CD1c-positive myeloid dendritic cell (primary cell): ENCODE measurements around the gene GRID1.
A peak's percentile ranks its signal among the peaks of the same experiment; 100 is the strongest.

Source experiments
- DNase-seq: peaks from one replicate; pipeline ENCODE4 v3.0.0-alpha.2; 2016; ENCODE audit errors: extremely low spot score

The GRID1 gene

GRCh38 chr10:86366033-86366901 is at the start of gene GRID1:
Gene GRID1, minus strand, starts transcription at chr10:86366795.
- DNase-seq = peak; percentile 35

DNA sequence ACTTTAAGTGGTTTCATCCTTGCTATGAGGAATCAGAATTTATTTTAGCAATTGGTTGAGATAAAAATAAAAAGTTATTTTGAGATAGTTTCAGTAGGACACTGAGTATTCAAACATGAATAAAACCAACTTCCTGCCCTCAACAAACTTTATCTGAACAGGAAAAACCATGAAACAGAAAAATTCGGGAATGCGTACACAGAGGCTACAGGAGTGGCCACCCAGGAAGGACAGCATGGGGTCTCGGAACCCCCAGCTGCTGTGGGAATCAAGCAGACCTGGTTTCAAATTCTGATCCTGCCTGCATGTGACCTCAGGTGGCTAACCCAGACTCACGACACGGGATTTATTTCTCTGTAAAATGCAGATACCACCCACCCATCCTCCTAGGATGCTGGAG is 49.0 kb upstream of the GRID1 start:
- no peak for DNase-seq

DNA sequence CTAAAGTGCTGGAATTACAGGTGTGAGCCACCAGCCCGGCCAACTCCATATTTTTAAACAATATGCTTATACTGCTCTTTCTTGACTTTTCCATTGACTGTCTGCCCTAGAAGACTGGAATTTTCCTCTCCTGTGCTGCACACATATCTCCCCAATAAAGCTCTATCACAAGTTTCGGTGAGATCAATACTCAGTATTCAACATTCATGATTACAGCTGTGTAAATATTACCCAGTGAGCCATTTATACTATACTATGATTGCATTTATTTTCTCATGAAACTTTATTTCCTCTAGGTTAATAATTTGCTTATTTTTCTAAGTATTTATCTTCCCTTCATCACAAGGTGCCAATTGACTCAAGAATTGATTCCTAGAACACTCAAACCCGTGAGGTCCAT is 48.5 kb upstream of the GRID1 start:
- DNase-seq = no peak

GRCh38 chr10:86413046-86413728 is 46.6 kb upstream of the GRID1 start:
- peak; percentile 31 for DNase-seq

DNA sequence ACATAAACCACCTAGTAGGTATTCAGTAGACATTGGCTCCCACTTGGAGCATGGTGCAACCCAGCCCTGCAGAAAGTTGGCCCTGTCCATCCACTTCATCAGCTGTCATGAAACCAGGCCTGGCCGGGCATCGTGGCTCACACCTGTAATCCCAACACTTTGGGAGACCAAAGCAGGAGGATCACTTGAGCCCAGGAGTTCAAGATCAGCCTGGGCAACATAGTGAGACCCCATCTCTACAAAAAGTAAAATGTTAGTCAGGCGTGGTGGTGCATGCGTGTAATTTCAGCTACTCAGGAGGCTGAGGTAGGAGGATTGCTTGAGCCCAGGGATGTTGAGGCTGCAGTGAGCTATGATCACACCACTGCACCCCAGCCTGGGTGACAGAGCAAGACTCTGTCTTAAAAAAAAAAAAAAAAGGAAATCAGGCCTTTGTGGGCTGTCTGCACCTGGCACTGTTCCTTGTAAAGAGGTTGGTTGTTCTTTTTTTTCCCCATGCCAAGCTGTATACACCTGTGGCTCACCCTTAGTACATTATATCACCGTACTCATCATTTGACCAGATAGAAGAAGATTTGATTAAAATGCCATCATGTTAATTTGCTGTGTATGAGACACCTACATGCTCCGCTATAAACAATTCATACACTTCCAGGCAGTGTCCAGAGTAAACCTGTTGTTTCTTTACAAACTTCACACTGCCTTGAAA is 45.4 kb upstream of the GRID1 start:
- DNase-seq = no peak

DNA sequence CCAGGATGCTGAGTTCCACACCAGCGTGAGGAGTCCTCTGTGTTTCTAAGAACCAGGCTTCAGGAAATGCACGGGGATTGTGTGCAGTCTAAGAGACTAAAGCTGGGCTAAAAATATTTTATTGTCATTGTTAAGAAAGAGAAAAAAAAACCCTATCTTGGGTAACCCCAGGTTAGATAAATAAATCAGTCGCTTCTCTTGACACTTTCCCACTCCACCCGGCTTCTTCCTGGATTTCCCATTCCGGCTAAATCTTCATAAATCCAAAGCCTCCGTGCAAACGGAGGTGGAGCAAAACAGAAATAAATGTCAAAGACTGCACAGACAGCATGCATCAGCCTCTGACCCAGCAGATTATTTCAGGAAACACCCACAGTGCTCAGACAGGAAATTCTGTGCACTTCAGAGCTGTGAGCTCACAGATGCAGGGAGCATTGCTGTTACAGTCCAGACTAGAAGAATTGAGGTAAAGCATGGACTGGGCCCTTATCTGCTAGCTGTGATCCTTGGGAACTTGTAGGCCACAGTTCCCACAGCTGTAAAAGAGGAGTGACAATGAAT is 44.8 kb upstream of the GRID1 start:
- peak; percentile 38 for DNase-seq

DNA sequence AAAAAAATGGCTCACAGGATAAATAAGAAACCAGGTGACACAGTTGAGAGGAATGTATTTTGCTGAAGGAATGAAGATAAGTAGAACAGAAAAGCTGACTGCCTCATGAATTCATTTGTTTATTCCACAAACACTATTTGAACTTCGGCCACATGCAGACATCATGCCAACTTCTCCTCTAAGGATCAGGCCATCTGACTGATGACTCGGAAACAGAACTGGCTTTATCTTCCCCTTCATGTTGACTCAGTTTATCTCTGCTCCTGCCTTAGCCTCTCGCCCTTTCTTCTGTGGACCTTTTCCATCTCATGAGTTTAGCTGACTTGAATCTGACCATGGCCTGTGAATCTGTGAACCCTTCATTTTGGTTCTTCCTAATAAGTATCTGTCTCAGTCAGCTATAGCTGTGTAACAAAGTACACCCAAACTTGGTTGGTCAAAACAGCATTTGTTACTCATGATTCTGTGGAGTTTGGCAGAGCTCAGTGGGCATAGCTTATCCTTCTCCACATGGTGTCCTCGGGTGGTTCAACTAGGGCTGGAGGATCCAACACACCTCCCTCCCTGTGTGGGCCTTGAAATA is 44.0 kb upstream of the GRID1 start:
- DNase-seq = no peak

DNA sequence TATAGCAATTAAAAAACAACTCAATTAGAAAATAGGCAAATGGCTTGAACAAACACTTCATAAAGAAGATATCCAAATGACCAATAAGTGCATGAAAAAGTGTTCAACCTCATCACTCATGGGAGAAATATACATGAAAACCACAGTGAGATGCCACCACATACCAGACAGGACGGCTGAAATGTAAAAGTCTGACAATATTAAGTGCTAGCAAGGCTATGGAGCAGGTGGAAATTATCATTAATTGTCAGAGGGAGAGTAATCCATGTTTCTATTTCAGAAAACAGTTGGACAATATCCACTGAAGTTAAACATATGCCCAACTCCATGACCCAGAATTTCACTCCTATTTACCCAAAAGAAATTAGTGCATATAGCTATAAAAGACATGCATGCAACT is 42.6 kb upstream of the GRID1 start:
- DNase-seq = no peak

- no peak for DNase-seq
Measured at GRCh38 chr10:86403183-86403797, 36.7 kb upstream of the GRID1 start.

DNA sequence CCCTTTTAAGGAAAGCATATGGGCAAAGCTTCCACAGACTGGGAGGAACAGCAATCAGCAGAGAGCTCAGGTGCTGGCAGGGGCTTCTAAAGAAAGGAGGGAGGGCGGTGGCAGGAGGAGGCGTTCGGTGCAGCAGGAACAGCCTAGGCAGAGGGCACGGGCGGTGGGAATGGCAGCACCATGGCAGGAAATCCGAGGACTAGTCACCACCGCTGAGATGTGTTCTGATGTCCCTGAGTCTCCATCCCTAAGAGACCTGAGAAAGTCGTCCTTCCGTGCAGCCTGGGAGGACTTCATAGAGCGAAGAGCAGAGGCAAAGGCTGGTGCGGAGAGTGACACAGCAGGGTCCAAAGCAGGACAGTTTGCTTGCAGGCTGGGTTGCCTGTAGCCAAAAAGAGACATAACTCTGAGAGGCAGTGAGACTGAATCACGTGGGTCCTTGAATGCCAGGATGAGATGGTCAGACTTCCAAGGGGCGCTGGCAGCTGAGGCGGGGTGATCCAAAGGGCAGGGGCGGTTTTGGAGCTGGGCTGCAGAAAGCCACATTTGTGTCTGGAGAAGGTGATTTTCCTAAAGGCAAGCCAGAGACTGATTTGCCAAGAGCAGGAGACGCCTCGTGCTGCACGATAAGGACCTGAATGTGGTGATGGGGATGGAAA is 35.8 kb upstream of the GRID1 start:
- DNase-seq = no peak

DNA sequence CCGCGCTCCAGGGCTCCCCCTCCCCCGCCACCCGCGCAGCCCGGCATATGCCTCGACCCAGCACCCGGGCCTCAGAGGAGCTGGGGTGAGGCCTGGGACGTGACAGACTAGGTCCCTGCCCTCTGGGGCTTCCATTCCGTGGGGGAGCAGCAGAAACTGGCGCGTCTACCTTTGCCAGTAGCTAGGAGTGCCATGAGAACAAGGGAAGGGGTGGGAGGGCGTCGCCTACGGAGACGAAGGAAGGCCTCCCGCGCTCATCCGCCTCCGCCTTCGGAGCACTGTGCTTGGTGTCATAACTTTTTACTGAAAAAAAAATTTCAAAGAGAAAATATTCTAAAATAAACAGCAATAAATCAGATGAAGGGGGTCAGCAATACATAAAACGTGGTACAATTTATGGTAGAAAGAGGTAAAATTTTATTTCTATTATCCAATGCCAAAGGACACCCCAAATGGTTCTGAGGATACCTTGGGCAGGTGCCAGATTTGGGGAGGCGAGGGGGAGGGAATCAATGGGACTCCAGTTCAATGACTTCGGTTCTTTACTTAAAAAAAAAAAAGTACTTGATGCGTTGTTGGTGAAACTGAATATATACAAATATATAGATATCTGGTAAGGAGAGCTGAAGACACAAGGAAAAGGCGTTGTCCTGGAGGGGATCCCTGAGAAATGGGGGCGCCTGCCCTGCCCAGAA is 35.1 kb upstream of the GRID1 start:
- no peak for DNase-seq

- DNase-seq = peak; percentile 53
Measured at GRCh38 chr10:86400705-86401587, 34.4 kb upstream of the GRID1 start.

GRCh38 chr10:86399879-86400704 is 33.5 kb upstream of the GRID1 start:
- DNase-seq = peak; percentile 96

GRCh38 chr10:86399514-86399878 is 32.9 kb upstream of the GRID1 start:
- DNase-seq = no peak

DNA sequence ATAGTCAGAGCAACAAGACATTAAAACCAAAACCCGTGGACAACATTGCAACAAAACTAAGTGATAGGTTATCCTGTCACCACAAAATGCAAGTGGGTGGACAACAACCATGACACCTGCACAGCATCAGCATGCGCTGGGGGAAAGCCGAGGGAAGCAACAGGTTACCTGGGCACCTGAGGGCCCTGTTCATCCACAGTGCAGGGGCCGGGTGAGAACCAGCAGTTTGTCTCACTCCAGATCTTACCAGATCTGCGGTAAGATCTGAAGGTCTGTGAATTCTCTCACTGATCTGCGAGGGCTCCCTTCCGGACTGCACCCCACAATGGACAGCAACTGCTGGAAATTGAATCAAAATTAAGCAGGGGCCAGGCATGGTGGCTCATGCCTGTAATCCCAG is 30.5 kb upstream of the GRID1 start:
- no peak for DNase-seq

DNA sequence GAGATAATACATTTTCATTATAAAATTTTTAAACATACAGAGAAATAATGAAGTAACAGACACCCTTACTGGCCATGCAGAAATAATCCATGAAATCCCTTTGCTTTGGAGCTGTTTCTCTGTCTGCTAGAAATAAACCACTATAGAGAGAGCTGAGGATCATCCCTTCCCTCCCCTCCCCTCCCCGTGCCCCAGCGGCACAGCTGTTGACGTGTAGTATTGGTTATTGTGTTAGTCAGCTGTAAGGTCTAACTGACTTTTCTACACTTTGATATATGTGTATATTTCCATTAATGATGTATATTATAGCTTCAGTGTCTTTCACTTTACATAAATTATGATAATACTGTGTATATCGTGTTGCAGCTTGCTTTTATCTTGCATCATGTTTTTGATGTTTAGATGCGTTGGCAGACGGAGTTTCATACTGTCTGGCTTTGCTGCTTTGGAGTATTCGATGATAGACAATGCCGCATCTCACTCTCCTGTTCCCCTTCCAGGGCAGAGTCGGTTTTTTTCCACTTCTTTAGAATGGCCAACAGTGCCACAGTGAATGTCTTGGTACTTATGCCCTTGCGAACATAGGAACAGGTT is 27.4 kb upstream of the GRID1 start:
- DNase-seq = no peak

DNA sequence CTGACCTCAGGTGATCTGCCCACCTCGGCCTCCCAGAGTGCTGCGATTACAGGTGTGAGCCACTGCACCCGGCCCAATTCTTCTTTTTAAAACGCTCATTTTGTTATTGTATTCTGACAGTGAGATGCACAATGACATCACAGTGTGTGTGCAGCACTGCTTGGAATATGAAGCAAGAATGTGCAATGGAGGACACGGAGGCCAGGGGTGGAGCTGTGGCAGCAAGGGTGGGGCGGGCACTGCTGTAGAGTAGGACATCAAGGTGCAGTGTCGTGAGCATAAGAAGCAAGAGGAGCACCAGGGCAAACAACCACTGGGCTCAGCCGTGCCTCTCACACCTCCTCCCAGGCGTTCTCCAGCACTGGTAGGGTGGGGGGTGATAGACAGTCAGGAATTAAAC is 26.8 kb upstream of the GRID1 start:
- DNase-seq = no peak

GRCh38 chr10:86392723-86393094 is 26.1 kb upstream of the GRID1 start:
- DNase-seq = no peak
